Prostate gland (tissue), 2 donors: ENCODE data around the gene PSTPIP1.

ENCODE experiments used
- CTCF ChIP-seq, 4 experiments: fragments of 200-600 bp in 2 of 4; fragments of 450-650 bp in 2 of 4; sonication (generic) in 2 of 4; IDR thresholded peaks; 1 replicate in 3 of 4; 2 replicates in 1 of 4; pipeline ENCODE4 v1.5.1; 2016 to 2019; ENCODE audit warnings: antibody characterized with exemption in 4 of 4, mild to moderate bottlenecking in 2 of 4, moderate library complexity in 2 of 4
- POLR2A ChIP-seq: fragments of 450-650 bp; IDR thresholded peaks from one replicate; pipeline ENCODE4 v1.6.1; 2016; ENCODE audit warnings: antibody characterized with exemption, mild to moderate bottlenecking
- POLR2AphosphoS5 ChIP-seq: sonication (generic); formaldehyde crosslinking; IDR thresholded peaks from one replicate; pipeline ENCODE4 v1.6.1; 2017; ENCODE audit warnings: antibody characterized with exemption

- TF ChIP-seq CTCF (IDR thresholded peaks at IDR 0.05) (no peak), POLR2A (no peak), POLR2AphosphoS5 (no peak)
These were observed 1.7 kb upstream of the PSTPIP1 start for GRCh38 chr15:76993114-76993725.
